Gastroesophageal sphincter (tissue), 4 donors: ENCODE measurements around the gene RUNX2. TPM values are rescaled to one million over a fixed set of nuclear protein-coding genes. Genes with fewer than 3 reads are reported as not detected.

ENCODE experiments used
- ATAC-seq: fragments of 150-250 bp; one replicate; pipeline ENCODE4 v1.9.1; 2016; ENCODE audit warnings: mild to moderate bottlenecking, moderate library complexity
- H3K27ac ChIP-seq, 4 donors: fragments of 200-600 bp; sonication (generic) in 3 of 4; 1 replicate in 3 of 4; 2 replicates in 1 of 4; pipeline ENCODE4 v1.5.1; 2016 to 2019
- H3K27me3 ChIP-seq: fragments of 200-600 bp; sonication (generic); one replicate; pipeline ENCODE4 v1.5.1; 2019
- H3K36me3 ChIP-seq, 2 donors: fragments of 200-600 bp; sonication (generic); one replicate each; pipeline ENCODE4 v1.5.1; 2019; ENCODE audit warnings: control low read depth in 1 of 2
- H3K4me1 ChIP-seq, 3 donors: fragments of 200-600 bp; sonication (generic); 1 replicate in 2 of 3; 2 replicates in 1 of 3; pipeline ENCODE4 v1.5.1; 2016 to 2019; ENCODE audit warnings: control low read depth in 2 of 3
- H3K4me3 ChIP-seq, 2 donors: fragments of 200-600 bp; sonication (generic); one replicate each; pipeline ENCODE4 v1.5.1; 2019; ENCODE audit warnings: mild to moderate bottlenecking in 1 of 2, moderate library complexity in 1 of 2
- H3K9me3 ChIP-seq, 3 donors: fragments of 200-600 bp; sonication (generic); one replicate each; pipeline ENCODE4 v1.5.1; 2017 to 2019; ENCODE audit warnings: control low read depth in 2 of 3
- EP300 ChIP-seq: sonication (generic); formaldehyde crosslinking; IDR thresholded peaks from one replicate; pipeline ENCODE4 v1.6.1; 2017; ENCODE audit warnings: antibody characterized with exemption, mild to moderate bottlenecking
- POLR2A ChIP-seq, 2 donors: fragments of 450-650 bp; IDR thresholded peaks; one replicate each; pipeline ENCODE4 v1.6.1; 2017; ENCODE audit warnings: antibody characterized with exemption in 2 of 2, mild to moderate bottlenecking in 2 of 2, moderate library complexity in 1 of 2
- POLR2AphosphoS5 ChIP-seq: sonication (generic); formaldehyde crosslinking; IDR thresholded peaks from one replicate; pipeline ENCODE4 v1.6.1; 2017; ENCODE audit warnings: antibody characterized with exemption
- WGBS, 2 donors: methylation state at CpG; one replicate each; pipeline ENCODE4 v1.1.5; 2018; ENCODE audit warnings: low coverage in 1 of 2; 5-methylcytosine and 5-hydroxymethylcytosine counted together
- total RNA-seq, 4 donors: library from RNA; depleted of rRNA; stranded (reverse); fragments of >200 nt; gene quantifications; one replicate each; pipeline ENCODE4 v1.1.0, GENCODE V29; 2016
- TF ChIP-seq, protein P1 (sequence below), 4 experiments: fragments of 200-600 bp in 2 of 4; fragments of 450-650 bp in 2 of 4; sonication (generic) in 1 of 4; IDR thresholded peaks; one replicate each; pipeline ENCODE4 v1.5.1; 2017 to 2019; ENCODE audit warnings: antibody characterized with exemption in 4 of 4, mild to moderate bottlenecking in 2 of 4, moderate library complexity in 2 of 4

Gene RUNX2
- total RNA-seq, 4 donors from 2014 or later, result 0.16 to 0.94 (median 0.65) TPM

DNA sequence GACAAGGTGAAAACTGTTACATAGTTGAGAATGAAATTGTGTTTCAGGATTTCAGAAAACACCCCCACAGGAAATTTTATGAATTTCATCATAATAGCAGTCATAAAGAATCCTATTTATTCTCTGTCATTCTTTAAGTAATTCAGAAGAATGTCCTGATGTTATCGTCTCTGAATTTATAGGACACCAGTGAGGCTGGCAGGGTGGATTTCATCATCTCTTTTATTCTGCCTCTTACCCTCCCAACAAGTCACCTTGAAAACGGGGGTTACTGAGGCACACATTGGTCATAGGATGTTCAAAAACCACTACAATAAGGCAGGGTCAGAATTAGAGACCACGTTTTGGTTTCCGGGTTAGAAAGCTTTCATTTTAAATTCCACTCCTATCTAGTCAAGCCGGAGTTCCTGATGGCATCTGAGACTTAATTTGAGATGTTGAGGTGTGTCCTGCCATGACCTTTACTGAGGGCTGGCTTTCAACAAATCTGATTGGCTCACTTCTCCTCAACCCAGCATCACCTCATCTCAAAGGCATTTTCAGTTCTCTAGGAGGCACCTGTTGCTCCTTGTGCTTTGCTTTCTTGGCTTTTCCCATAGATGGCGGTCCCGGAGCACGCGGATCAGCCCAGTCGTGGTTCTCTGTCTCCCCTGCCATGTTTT, 280.3 kb downstream of the RUNX2 start:
- 81 to 84% methylated on average over 8 to 10 of the region's 10 CpGs for WGBS, 2 donors
- no peak overlapping the region for H3K27ac ChIP-seq

DNA sequence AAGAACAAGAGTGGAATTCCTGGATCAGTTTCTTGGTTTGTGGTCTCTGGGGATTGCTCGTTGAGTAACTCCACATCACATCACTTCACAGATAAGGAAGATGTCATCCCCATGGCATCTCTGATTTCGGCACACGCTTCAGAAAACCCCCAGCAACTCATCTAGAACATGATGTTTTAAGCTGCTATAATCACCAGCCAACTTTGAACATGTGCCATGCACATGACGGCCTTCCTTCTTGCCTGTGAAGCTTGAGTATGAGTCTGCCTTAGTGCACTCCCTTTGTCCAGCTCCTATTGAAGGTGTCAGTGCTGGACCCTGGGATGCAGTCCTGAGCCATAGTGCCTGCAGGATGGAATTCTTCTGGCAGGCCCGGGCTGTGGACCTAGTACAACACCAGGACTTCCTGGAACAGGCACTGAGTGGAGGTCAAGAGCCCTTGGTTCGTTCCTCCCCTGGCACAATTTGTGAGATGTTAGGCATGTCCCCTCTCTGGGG, 281.1 kb downstream of the RUNX2 start:
- Histone ChIP-seq H3K4me3 (no peak overlapping the region), H3K27ac (no peak overlapping the region), H3K9me3 (no peaks in the 10 kb centered on the region), H3K36me3 (no peaks in the 10 kb centered on the region), H3K27me3 (peaks cover 6% of the 10 kb centered on the region), H3K4me1 (no peaks in the 10 kb centered on the region)
- TF ChIP-seq POLR2A (IDR thresholded peaks at IDR 0.05) (no peak), POLR2AphosphoS5 (no peak), EP300 (no peak)
- TF ChIP-seq, protein P1, sequence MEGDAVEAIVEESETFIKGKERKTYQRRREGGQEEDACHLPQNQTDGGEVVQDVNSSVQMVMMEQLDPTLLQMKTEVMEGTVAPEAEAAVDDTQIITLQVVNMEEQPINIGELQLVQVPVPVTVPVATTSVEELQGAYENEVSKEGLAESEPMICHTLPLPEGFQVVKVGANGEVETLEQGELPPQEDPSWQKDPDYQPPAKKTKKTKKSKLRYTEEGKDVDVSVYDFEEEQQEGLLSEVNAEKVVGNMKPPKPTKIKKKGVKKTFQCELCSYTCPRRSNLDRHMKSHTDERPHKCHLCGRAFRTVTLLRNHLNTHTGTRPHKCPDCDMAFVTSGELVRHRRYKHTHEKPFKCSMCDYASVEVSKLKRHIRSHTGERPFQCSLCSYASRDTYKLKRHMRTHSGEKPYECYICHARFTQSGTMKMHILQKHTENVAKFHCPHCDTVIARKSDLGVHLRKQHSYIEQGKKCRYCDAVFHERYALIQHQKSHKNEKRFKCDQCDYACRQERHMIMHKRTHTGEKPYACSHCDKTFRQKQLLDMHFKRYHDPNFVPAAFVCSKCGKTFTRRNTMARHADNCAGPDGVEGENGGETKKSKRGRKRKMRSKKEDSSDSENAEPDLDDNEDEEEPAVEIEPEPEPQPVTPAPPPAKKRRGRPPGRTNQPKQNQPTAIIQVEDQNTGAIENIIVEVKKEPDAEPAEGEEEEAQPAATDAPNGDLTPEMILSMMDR (IDR thresholded peaks at IDR 0.05), result no peak
- ATAC-seq, result no peak
- WGBS, 2 donors, result 89 to 92% methylated on average over 3 to 5 of the region's 6 CpGs

More for the DNA sequence above, 280.3 kb downstream of the RUNX2 start:
- H3K4me3 ChIP-seq, result no peak overlapping the region
- H3K9me3 ChIP-seq, result no peaks in the 10 kb centered on the region
- H3K27me3 ChIP-seq, result peaks cover 6% of the 10 kb centered on the region
- no peaks in the 10 kb centered on the region for H3K4me1 ChIP-seq
- TF ChIP-seq, protein P1 (IDR thresholded peaks at IDR 0.05), result no peak
- no peak for TF ChIP-seq POLR2AphosphoS5
- no peak for TF ChIP-seq EP300
- TF ChIP-seq POLR2A (IDR thresholded peaks at IDR 0.05), result no peak
- H3K36me3 ChIP-seq, result no peaks in the 10 kb centered on the region
- ATAC-seq, result no peak

DNA sequence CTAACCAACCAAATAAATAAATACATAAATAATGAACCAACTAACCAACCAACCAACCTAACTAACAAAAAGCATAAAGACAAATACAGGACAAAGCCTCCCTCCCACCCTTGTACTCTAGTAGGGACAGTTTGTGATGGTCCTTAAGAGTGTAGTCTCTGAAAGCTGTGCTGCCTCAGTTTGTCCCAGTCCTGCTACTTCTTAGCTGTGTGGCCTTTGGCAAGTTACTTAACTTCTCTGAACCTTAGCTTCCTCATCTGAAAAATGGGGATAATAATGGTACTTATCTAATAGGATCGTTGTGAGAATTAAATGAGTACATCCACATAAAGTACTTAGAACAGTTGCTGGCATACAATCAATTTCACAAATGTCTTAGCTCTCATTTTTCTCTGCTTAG, 282.2 kb downstream of the RUNX2 start:
- Histone ChIP-seq H3K4me3 (no peak overlapping the region), H3K4me1 (no peaks in the 10 kb centered on the region), H3K36me3 (no peaks in the 10 kb centered on the region), H3K9me3 (no peaks in the 10 kb centered on the region), H3K27me3 (peaks cover 12% of the 10 kb centered on the region), H3K27ac (no peak overlapping the region)
- 73 to 75% methylated on average over 1 of the region's 1 CpG for WGBS, 2 donors
- TF ChIP-seq, protein P1 (IDR thresholded peaks at IDR 0.05), result no peak
- TF ChIP-seq POLR2A (IDR thresholded peaks at IDR 0.05) (no peak), EP300 (no peak), POLR2AphosphoS5 (no peak)
- no peak for ATAC-seq

DNA sequence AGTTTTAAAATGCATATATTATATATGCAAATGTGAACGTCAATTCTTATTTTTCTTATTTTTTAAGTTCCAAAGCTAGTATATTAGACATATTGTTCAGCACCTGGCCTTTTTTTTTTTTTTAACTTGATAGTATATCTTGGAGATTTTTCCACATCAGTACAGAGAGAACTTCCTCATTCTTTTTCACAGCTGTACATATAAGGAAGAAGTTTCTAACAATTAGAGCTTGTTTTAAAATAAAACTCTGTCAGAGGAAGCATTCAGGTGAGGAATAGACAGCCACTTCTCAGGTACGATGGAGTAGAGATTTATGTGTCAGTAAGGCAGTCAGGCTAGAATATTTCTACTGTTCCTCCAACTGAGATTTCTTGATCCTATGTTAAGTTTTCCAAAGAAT, 282.7 kb downstream of the RUNX2 start:
- no peaks in the 10 kb centered on the region for H3K9me3 ChIP-seq
- H3K36me3 ChIP-seq, result no peaks in the 10 kb centered on the region
- TF ChIP-seq EP300 (no peak), POLR2A (IDR thresholded peaks at IDR 0.05) (no peak), POLR2AphosphoS5 (no peak)
- TF ChIP-seq, protein P1 (IDR thresholded peaks at IDR 0.05), result no peak
- H3K27me3 ChIP-seq, result peaks cover 12% of the 10 kb centered on the region
- no peak overlapping the region for H3K4me3 ChIP-seq
- no peaks in the 10 kb centered on the region for H3K4me1 ChIP-seq
- no peak for ATAC-seq
- WGBS, 2 donors, result 70 to 79% methylated on average over 2 of the region's 2 CpGs
- no peak overlapping the region for H3K27ac ChIP-seq

DNA sequence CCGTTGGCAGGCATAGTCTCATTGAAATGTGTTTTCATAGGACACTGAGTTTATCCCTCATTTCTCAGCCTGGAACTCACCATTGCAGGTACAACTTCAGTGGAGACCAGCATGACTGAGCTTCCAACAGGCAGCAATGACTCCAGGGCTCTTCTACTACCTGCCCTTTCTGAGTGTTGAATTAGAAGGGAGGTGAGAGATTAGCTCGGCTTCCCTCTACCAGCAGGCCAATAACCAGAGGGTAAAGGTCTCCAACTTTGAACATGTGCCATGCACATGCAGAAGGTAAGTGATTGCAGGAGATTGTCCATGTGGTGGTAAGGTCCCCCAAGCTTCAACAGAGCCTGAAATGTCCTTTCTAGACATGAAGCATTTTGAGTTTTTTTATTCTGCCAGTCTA, 283.4 kb downstream of the RUNX2 start:
- no peak overlapping the region for H3K4me3 ChIP-seq
- TF ChIP-seq EP300 (no peak), POLR2AphosphoS5 (no peak), POLR2A (IDR thresholded peaks at IDR 0.05) (no peak)
- TF ChIP-seq, protein P1 (IDR thresholded peaks at IDR 0.05), result no peak
- no peaks in the 10 kb centered on the region for H3K4me1 ChIP-seq
- no peaks in the 10 kb centered on the region for H3K9me3 ChIP-seq
- no peak for ATAC-seq
- peaks cover 12% of the 10 kb centered on the region for H3K27me3 ChIP-seq
- H3K36me3 ChIP-seq, result no peaks in the 10 kb centered on the region
- 100% methylated on average over 1 of the region's 2 CpGs; no CpG with 5 or more reads in 1 of the 2 donors for WGBS, 2 donors
- no peak overlapping the region for H3K27ac ChIP-seq
